ENCODE results near the gene TNC. TPM values are rescaled to one million over a fixed set of nuclear protein-coding genes. Genes with fewer than 3 reads are reported as not detected.

The TNC gene
- total RNA-seq, 4 donors from 2014 or later = 59.2 to 154 (median 99.3) TPM

- Histone ChIP-seq H3K4me1 (peaks cover 0 to 24% (median 0%) of the 10 kb centered on the region in 4 donors), H3K36me3 (no peaks in the 10 kb centered on the region), H3K27ac (no peak overlapping the region), H3K4me3 (no peak overlapping the region), H3K9me3 (no peaks in the 10 kb centered on the region), H3K27me3 (no peaks in the 10 kb centered on the region)
- DNase-seq (ENCODE audit: low spot score in 2 of 2) = no peak
- 83% methylated on average over 3 of the region's 3 CpGs for WGBS, 2 donors
- no peak for TF ChIP-seq CTCF (IDR thresholded peaks at IDR 0.05)
- TF ChIP-seq EP300 (IDR thresholded peaks at IDR 0.05) = no peak
- TF ChIP-seq POLR2A (IDR thresholded peaks at IDR 0.05) = no peak
Measured at GRCh38 chr9:115012486-115012885, 105.5 kb downstream of the TNC start.

GRCh38 chr9:115010874-115011273, 107.1 kb downstream of the TNC start:
- Histone ChIP-seq H3K27ac (no peak overlapping the region), H3K4me1 (peaks cover 0 to 14% (median 0%) of the 10 kb centered on the region in 4 donors), H3K36me3 (no peaks in the 10 kb centered on the region), H3K4me3 (no peak overlapping the region), H3K9me3 (no peaks in the 10 kb centered on the region), H3K27me3 (no peaks in the 10 kb centered on the region)
- WGBS, 2 donors = 42 to 51% methylated on average over 3 of the region's 3 CpGs
- no peak for TF ChIP-seq POLR2A (IDR thresholded peaks at IDR 0.05)
- no peak for TF ChIP-seq EP300 (IDR thresholded peaks at IDR 0.05)
- no peak for TF ChIP-seq CTCF (IDR thresholded peaks at IDR 0.05)
- DNase-seq (ENCODE audit: low spot score in 2 of 2) = no peak

GRCh38 chr9:115008536-115009270, 109.3 kb downstream of the TNC start:
- no peak for DNase-seq (ENCODE audit: low spot score in 2 of 2)
- no peaks in the 10 kb centered on the region for H3K9me3 ChIP-seq
- no peaks in the 10 kb centered on the region for H3K27me3 ChIP-seq
- no peaks in the 10 kb centered on the region for H3K36me3 ChIP-seq
- no peak for TF ChIP-seq POLR2A (IDR thresholded peaks at IDR 0.05)
- WGBS, 2 donors = 67 to 86% methylated on average over 7 of the region's 7 CpGs
- no peak overlapping the region for H3K27ac ChIP-seq
- no peak overlapping the region for H3K4me3 ChIP-seq
- H3K4me1 ChIP-seq = peaks cover 0 to 6% (median 0%) of the 10 kb centered on the region in 4 donors

- TF ChIP-seq POLR2A (IDR thresholded peaks at IDR 0.05) (no peak), CTCF (IDR thresholded peaks at IDR 0.05) (no peak), EP300 (IDR thresholded peaks at IDR 0.05) (no peak)
- Histone ChIP-seq H3K27ac (no peak overlapping the region), H3K27me3 (no peaks in the 10 kb centered on the region), H3K4me3 (no peak overlapping the region), H3K36me3 (no peaks in the 10 kb centered on the region), H3K9me3 (no peaks in the 10 kb centered on the region), H3K4me1 (peaks cover 0 to 5% (median 0%) of the 10 kb centered on the region in 4 donors)
- 77 to 95% methylated on average over 3 of the region's 3 CpGs for WGBS, 2 donors
- DNase-seq (ENCODE audit: low spot score in 2 of 2) = no peak
Measured at GRCh38 chr9:115006660-115007059, 111.3 kb downstream of the TNC start.

GRCh38 chr9:115005322-115005721, 112.6 kb downstream of the TNC start:
- H3K27me3 ChIP-seq = no peaks in the 10 kb centered on the region
- WGBS, 2 donors = 88 to 91% methylated on average over 4 of the region's 4 CpGs
- no peak for DNase-seq (ENCODE audit: low spot score in 2 of 2)
- H3K4me3 ChIP-seq = no peak overlapping the region
- no peak overlapping the region for H3K27ac ChIP-seq
- no peaks in the 10 kb centered on the region for H3K4me1 ChIP-seq
- TF ChIP-seq POLR2A (IDR thresholded peaks at IDR 0.05) (no peak), EP300 (IDR thresholded peaks at IDR 0.05) (no peak), CTCF (IDR thresholded peaks at IDR 0.05) (no peak)
- no peaks in the 10 kb centered on the region for H3K9me3 ChIP-seq
- H3K36me3 ChIP-seq = no peaks in the 10 kb centered on the region
